Cortex of kidney (tissue), 1 donor: ENCODE results near the gene LRRC47.
"Not testable (repeated sequence)": the region's sequence is repeated elsewhere in the genome, so short reads cannot be mapped to it uniquely, and the experiment has no call there.

ENCODE experiments used
- DNase-seq: peaks from one replicate; lab custom pipeline; 2025; lab: John Stamatoyannopoulos, UW

LRRC47 gene

GRCh38 chr1:3814771-3815561 is 18.7 kb upstream of the LRRC47 start:
- DNase-seq, result no peak

GRCh38 chr1:3814065-3814464 is 17.8 kb upstream of the LRRC47 start:
- DNase-seq, result no peak

GRCh38 chr1:3811595-3811911 is 15.3 kb upstream of the LRRC47 start:
- no peak for DNase-seq

DNA sequence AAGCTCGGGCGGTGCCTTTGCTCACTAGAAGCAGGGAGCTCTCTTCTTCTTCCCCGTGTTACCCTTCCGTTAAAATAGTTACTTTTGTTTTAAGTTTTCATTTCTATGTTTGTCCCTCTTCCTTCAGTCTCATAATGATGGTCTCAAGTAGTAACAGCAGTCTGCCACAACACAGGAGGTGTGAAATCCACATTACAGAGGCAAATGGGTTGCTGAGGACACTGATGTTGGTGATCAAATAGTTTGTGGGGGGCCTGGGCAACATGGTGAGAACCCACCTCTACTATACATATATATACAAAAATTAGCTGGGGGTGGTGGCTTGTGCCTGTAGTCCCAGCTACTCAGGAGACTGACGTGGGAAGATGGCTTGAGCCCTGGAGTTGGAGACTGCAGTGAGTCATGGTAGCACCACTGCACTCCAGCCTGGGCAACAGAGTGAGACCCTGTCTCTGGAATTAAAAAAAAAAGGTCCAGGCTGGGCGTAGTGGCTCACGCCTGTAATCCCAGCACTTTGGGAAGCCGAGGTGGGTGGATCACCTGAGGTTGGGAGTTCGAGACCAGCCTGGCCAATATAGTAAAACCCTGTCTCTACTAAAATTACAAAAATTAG is 14.0 kb upstream of the LRRC47 start:
- not testable (repeated sequence) for DNase-seq

GRCh38 chr1:3809680-3810079 is 13.4 kb upstream of the LRRC47 start:
- DNase-seq, result no peak

DNA sequence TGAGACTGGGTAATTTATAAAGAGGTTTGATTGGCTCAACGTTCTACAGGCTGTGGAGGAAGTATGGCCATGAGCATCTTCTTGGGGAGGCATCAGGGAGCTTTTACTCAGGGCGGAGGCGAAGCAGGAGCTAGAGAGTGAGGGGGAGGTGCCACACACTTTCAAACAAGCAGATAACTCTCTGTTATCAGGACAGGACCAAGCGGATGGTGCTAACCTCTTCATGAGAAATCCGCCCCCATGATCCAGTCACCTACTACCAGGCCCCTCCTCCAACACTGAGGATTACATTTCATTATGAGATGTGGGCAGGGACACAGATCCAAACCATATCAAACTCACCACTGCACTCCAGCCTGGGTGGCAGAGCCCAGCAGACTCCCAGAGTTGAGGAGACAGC is 11.5 kb upstream of the LRRC47 start:
- no peak for DNase-seq

DNA sequence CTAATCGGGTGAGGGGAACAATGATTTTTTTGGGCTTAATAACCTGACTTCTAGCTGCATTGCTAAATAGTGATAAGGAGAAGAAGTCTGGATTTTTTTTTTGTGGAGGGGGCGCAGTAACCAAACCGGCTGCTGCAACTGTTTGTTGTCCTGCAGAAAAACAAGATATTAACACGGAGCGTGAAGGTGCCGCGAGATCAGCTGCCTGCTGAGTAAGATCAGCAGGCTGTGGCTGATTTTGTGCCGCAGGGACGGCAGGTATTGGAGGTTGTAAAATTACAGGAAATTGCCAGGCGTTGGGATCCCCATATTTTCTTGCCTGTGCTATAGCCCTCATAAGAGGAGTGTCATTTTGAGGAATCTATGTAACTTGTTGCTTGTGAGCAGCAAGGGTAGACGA is 8.7 kb upstream of the LRRC47 start:
- no peak for DNase-seq

DNA sequence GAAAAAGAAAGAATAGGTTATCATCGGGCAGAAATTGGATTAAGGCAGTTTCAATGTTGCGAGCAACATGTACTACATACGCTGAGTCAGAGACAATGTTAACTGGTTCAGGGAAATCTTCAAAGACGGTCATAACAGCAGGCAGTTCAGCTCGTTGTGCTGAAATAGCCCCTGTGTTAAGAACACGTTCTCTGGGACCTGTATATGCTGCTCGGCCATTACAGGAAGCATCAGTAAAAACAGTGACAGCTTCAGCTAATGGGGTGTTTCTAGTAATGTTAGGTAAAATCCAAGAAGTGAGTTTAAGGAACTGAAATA is 8.3 kb upstream of the LRRC47 start:
- not testable (repeated sequence) for DNase-seq

- no peak for DNase-seq
Observed at GRCh38 chr1:3803905-3804626, 7.8 kb upstream of the LRRC47 start.

DNA sequence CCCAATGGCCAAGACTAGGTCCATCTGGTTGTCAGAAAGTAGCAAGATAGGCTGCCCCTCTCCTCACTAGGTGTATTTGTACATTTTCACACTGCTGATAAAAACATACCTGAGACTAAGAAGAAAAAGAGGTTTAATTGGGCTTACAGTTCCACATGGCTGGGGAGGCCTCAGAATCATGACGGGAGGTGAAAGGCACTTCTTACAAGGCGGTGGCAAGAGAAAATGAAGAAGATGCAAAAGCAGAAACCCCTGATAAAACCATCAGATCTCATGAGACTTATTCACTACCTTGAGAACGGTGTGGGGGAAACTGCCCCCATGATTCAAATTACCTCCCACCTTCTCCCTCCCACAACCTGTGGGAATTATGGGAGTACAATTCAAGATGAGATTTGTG is 4.5 kb upstream of the LRRC47 start:
- not testable (repeated sequence) for DNase-seq

DNA sequence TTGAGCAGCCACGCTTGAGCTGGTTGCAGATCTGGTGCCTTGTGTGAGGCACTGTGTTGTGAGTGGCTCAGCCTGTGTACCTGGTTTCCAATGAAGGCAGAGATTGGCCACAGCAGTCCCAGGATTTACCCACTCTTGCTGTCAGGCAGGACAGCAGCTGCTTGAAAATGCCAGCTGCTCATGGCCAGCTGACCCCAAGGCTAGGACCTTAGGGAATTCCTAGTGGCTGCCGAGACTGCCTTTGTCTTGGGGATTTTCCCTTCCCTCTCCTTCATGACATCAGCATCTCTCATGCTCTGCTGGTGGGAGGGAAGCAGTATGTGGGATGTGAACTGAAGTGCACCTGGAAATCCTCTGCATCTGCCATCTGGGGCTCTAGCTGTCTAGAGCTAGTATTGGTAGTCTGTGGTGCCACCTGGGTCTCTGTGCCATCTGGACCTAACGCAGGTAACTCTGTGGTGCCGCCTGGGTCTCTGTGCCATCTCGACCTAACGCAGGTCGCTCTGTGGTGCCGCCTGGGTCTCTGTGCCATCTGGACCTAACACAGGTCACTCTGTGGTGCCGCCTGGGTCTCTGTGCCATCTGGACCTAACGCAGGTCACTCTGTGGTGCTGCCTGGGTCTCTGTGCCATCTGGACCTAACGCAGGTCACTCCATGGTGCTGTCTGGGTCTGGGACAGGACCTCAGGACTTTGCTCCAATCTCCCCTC is 3.8 kb upstream of the LRRC47 start:
- no peak for DNase-seq

DNA sequence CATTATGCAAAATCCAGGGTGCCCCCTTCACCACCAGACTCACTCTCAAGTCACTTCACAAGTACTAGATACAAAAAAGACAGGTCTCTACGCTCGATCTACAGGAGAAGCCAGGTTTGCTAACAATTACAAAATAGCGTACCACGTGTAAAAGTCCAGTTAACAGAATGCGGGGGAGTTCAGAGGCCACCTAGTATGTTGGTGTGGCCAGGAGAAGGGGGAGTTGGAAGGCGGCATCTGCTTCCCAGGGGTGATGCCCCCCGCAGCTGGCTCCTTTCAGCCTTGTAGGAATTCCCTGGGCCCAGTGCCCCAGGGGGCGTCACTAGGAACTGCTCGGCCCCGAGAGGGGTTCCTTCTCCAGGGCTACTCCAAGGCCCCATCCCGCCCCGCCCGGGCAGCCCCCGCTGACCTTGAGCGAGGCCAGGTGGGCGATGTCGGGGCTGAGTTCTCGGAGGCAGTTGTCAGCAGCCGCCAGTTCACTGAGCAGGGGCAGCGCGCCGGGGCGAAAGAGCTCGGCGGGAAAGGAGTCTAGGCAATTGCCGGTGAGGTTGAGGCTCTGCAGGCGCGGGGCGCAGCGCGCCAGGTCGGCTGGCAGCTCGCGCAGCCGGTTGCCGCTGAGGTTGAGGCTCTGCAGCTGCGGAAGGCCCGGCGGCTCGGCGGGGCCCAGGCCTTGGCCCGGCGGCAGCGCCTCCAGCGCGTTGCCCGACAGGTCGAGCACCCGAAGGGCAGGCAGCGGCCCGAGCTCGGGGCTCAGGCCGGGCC is 664 bp downstream of the LRRC47 start:
- no peak for DNase-seq

DNA sequence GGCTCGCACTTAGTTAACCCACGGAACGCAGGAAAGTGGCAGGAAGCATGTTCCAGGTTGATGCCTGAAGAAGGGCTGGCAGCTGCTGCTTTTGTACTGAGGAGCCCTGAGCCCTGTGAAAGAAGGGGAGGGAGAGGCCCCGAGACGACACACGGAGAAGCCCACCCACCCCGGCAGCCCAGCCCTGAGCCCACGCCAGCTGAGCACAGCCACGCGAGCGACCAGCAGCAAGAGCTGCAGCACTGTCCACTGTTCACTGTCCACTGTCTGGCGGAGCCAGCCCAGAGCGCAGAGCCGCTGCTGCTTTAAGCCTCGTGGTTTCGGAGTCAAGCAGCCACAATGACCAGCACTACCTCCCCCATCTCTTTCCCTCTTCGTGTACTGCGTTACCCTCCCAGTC is 5.3 kb downstream of the LRRC47 start:
- no peak for DNase-seq

DNA sequence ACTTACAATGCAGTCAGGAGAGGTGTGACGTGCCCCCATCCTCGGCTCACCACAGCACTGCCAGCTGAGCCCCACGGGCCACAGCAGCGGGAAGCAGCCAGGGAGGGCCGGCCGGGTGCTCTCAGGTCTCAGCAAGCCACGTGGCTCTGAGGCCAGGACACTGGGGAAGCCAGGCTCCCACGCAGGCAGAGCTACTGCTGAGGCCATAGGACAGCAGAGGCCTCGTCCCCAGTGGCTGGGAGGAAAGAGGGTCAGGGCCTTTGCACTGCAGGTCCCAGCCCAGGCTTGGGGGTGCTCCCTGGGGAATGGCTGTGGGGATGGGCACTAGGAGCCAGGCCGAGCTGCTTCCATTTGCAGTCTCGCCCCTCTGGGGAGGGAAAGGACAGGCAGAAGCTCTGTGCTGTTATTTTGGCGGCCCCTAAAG is 5.8 kb downstream of the LRRC47 start:
- no peak for DNase-seq

- DNase-seq, result no peak
Observed at GRCh38 chr1:3789421-3790300, 6.6 kb downstream of the LRRC47 start.

DNA sequence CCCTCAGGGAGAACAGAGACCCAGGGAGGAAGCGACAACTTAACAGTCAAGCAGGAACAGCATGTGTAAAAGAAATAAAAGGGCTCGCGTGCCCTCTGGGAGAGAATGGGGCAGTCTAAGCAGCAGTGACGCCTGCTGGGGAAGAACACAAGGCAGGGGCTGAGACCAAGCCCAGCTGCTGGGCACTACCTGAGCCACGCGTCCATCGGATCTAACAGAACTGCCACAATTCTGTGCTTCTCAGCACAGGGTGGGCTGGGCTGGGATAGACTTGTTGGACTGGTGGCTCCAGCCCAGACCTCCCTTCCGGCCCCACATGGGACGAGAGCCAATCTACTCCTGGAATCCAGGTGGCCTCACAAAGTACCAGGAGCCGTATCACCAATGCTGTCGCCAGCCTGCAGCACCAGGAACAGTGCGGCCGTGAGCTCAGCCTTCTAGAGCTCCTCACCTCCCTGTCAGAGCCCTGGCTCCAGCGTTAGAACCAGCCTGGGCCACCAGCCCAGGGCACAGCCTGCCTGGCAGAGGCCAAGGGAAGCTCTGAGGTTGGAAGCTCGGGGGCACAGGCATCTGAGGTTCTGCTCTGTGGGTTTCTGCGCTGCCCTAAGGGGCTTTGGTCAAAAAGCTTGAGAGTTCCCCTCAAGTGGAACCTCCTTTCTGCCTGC is 7.4 kb downstream of the LRRC47 start:
- no peak for DNase-seq

- no peak for DNase-seq
Observed at GRCh38 chr1:3787745-3788605, 8.3 kb downstream of the LRRC47 start.

DNA sequence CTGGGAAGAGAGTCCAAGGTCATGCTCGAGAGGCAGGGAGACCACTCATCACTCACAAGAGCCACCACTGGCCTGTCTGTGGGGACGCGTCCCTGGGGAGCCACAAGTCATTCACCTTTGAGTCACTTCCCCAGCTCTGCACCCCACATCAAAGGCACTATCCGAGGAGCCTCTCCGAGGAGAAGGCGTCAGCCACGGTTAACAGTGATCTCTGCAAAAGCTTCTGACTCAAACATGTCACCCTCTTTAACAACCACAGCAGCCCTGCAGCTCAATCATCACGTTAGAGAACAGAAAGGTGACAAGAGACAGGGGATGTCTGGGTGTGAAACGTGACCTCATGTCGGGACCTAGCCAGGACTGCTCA is 9.0 kb downstream of the LRRC47 start:
- DNase-seq, result no peak
